Ovary (tissue), 3 donors: ENCODE data around the gene EIF1B.

ENCODE experiments used
- CTCF ChIP-seq, 3 donors: fragments of 450-650 bp in 2 of 3; fragments of 200-600 bp in 1 of 3; IDR thresholded peaks; one replicate each; pipeline versions ENCODE4 v1.5.1 to v1.8.0; 2016 to 2022; ENCODE audit warnings: antibody characterized with exemption in 3 of 3, mild to moderate bottlenecking in 1 of 3
- EP300 ChIP-seq: sonication (generic); formaldehyde crosslinking; IDR thresholded peaks from one replicate; pipeline ENCODE4 v1.6.1; 2017; ENCODE audit warnings: antibody characterized with exemption
- donor health status: DM: no; HTN: no; CAD: no.

GRCh38 chr3:40325465-40325864, 16.0 kb downstream of the EIF1B start:
- TF ChIP-seq EP300 (no peak), CTCF (IDR thresholded peaks at IDR 0.05) (no peak)
